ENCODE results near the gene SHANK1.

The SHANK1 gene

GRCh38 chr19:50710612-50711011 lies 9.0 kb downstream of the SHANK1 start:
- TF ChIP-seq, protein P1, sequence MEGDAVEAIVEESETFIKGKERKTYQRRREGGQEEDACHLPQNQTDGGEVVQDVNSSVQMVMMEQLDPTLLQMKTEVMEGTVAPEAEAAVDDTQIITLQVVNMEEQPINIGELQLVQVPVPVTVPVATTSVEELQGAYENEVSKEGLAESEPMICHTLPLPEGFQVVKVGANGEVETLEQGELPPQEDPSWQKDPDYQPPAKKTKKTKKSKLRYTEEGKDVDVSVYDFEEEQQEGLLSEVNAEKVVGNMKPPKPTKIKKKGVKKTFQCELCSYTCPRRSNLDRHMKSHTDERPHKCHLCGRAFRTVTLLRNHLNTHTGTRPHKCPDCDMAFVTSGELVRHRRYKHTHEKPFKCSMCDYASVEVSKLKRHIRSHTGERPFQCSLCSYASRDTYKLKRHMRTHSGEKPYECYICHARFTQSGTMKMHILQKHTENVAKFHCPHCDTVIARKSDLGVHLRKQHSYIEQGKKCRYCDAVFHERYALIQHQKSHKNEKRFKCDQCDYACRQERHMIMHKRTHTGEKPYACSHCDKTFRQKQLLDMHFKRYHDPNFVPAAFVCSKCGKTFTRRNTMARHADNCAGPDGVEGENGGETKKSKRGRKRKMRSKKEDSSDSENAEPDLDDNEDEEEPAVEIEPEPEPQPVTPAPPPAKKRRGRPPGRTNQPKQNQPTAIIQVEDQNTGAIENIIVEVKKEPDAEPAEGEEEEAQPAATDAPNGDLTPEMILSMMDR (conservative IDR thresholded peaks at IDR 0.05; ENCODE audit: low read depth, low read length) = no peak
- no peak overlapping the region for H3K4me3 ChIP-seq (ENCODE audit: low read depth, low read length)
- DNase-seq (ENCODE audit: low read depth) = no peak

- H3K4me3 ChIP-seq (ENCODE audit: low read depth, low read length) = no peak overlapping the region
- TF ChIP-seq, protein P1 (conservative IDR thresholded peaks at IDR 0.05; ENCODE audit: low read depth, low read length) = no peak
- no peak for DNase-seq (ENCODE audit: low read depth)
These were observed 9.5 kb downstream of the SHANK1 start for GRCh38 chr19:50710094-50710493.

- TF ChIP-seq, protein P1 (conservative IDR thresholded peaks at IDR 0.05; ENCODE audit: low read depth, low read length) = no peak
- no peak for DNase-seq (ENCODE audit: low read depth)
- H3K4me3 ChIP-seq (ENCODE audit: low read depth, low read length) = no peak overlapping the region
These were observed 11.3 kb downstream of the SHANK1 start for GRCh38 chr19:50708179-50708879.

DNA sequence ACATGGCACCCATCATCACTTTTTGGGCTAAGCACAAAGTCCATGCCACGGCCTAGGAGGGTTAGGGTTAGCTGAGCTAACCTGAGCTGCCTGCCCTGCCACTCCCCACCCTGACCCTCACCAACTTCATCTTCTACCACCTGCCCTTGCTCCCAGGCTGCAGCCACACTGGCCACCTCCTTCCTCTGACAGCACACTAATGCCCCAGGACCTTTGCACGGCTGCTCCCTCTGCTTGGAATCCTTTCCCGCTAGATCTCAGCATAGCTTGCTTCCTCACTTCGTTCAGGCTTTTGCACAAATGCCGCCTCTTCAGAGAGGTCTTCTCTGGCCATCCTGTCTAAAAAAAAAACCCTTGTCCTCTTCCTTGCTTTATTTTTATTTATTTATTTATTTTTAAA lies 13.2 kb downstream of the SHANK1 start:
- TF ChIP-seq, protein P1 (conservative IDR thresholded peaks at IDR 0.05; ENCODE audit: low read depth, low read length) = no peak
- no peak for DNase-seq (ENCODE audit: low read depth)
- H3K4me3 ChIP-seq (ENCODE audit: low read depth, low read length) = no peak overlapping the region

DNA sequence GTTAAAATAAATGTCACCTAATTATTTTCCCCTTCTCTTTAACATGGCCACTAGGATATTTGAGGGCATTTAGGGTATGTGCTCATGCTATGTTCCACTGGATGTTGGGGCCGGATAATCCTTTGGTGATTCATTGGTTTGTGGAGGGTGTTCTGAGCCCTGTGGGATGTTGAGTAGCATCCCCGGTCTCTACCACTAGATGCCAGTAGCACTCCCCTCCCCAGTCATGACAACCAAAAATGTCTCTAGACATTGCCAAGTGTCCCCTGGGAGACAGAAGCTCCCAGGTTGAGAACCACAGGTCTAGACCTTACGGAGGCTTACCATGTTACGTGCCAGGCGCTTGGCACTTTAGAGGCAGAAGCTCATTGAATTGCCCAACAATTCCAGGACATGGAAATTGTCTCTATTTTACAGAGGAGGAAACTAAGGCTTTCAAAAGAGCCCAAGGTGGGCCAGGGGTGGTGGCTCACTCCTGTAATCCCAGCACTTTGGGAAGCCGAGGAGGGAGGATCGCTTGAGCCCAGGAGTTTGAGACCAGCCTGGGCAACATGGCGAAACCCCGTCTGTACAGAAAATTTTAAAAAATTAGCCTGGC lies 14.1 kb downstream of the SHANK1 start:
- TF ChIP-seq, protein P1 (conservative IDR thresholded peaks at IDR 0.05; ENCODE audit: low read depth, low read length) = peak; percentile 88
- DNase-seq (ENCODE audit: low read depth) = peak; percentile 65

DNA sequence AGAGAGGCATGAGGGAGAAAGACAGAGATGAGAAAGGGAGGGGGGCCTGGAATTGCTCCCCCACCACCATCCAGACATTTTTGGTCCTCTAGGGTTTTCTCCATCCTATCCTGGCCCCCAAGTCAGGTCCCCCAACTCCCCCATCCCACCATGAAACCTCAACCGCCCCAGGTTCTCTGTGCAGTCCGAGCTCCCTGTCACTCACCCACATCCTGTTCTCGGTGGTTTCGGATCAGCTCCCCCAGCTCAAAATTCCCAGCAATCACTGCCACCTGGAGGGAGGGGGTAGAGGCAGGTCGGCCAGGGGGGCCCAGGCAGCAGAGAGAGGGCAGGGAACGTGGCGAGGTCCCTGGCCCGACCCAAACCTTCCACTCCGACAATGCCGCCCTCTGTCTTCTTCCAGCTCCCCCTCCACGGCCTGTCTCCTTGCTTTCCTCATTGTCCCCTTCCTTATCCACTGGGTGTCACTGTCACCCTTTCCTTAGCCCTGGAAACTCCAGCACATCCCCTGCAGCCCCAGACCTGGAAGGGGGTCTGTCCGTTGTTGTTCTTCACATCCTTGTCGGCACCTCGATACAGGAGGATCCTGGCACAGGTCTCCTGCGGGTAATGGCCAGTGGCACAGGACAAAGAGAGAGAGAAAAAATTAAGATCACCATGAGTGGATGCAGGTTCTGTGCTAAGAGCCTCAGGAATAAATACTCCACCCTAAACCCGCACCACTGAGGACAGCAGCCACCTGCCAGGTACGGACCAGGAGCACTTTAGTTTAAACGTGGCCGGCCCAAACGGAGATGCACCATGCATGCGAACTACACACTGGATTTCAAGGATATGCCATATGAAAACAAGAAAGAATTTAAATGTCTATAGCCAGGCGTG lies 15.4 kb downstream of the SHANK1 start:
- DNase-seq (ENCODE audit: low read depth) = no peak
- TF ChIP-seq, protein P1 (conservative IDR thresholded peaks at IDR 0.05; ENCODE audit: low read depth, low read length) = no peak
- no peak overlapping the region for H3K4me3 ChIP-seq (ENCODE audit: low read depth, low read length)

More for the DNA sequence above, 14.1 kb downstream of the SHANK1 start:
- no peak overlapping the region for H3K4me3 ChIP-seq (ENCODE audit: low read depth, low read length)

Data from choroid plexus epithelial cell (primary cell).